Endothelial cell of umbilical vein (primary cell): ENCODE data around the gene ATOX1.

Experiments
- EZH2 ChIP-seq: IDR thresholded peaks from 2 replicates; pipeline ENCODE4 v1.6.1; 2012; ENCODE audit warnings: borderline replicate concordance, low read depth, mild to moderate bottlenecking, moderate library complexity, low read length, inconsistent platforms; ENCODE audit not compliant: severe bottlenecking
- FOS ChIP-seq: IDR thresholded peaks from 2 replicates; pipeline ENCODE4 v1.6.1; 2011; ENCODE audit warnings: mild to moderate bottlenecking, low read length, moderate library complexity, borderline replicate concordance; ENCODE audit not compliant: insufficient read depth
- GATA2 ChIP-seq: IDR thresholded peaks from 2 replicates; pipeline ENCODE4 v1.7.0; 2011; ENCODE audit warnings: low read depth, mild to moderate bottlenecking, moderate library complexity, mixed read lengths, low read length; ENCODE audit not compliant: insufficient read length, insufficient read depth
- JUN ChIP-seq: IDR thresholded peaks from 2 replicates; pipeline ENCODE4 v1.6.1; 2011; ENCODE audit warnings: borderline replicate concordance, low read depth; ENCODE audit not compliant: insufficient read length, insufficient read depth
- MYC ChIP-seq: IDR thresholded peaks from one replicate; pipeline ENCODE4 v1.6.1; 2011; ENCODE audit warnings: mild to moderate bottlenecking, low read depth, low read length
- POLR2A ChIP-seq: IDR thresholded peaks from 2 replicates; pipeline ENCODE4 v1.6.1; 2012; ENCODE audit warnings: low read depth, mild to moderate bottlenecking, control low read depth, low read length
- POLR2AphosphoS5 ChIP-seq: IDR thresholded peaks from 2 replicates; pipeline ENCODE4 v1.6.1; 2012; ENCODE audit warnings: low read depth, mild to moderate bottlenecking, control low read depth, low read length, moderate library complexity; ENCODE audit not compliant: insufficient read depth
- TF ChIP-seq, protein P1 (sequence below), 2 donors: IDR thresholded peaks; 1 replicate in 1 of 2; 2 replicates in 1 of 2; pipeline ENCODE4 v1.5.1; 2011; ENCODE audit warnings: low read length in 2 of 2, mild to moderate bottlenecking in 2 of 2, moderate library complexity in 2 of 2, control low read depth in 1 of 2, inconsistent platforms in 1 of 2, low read depth in 1 of 2; ENCODE audit not compliant: insufficient read depth in 1 of 2; ENCODE audit errors: extremely low read depth in 1 of 2

- TF ChIP-seq EZH2 (no peak), JUN (no peak), POLR2A (no peak), POLR2AphosphoS5 (no peak), MYC (no peak), GATA2 (no peak), FOS (no peak)
- TF ChIP-seq, protein P1, sequence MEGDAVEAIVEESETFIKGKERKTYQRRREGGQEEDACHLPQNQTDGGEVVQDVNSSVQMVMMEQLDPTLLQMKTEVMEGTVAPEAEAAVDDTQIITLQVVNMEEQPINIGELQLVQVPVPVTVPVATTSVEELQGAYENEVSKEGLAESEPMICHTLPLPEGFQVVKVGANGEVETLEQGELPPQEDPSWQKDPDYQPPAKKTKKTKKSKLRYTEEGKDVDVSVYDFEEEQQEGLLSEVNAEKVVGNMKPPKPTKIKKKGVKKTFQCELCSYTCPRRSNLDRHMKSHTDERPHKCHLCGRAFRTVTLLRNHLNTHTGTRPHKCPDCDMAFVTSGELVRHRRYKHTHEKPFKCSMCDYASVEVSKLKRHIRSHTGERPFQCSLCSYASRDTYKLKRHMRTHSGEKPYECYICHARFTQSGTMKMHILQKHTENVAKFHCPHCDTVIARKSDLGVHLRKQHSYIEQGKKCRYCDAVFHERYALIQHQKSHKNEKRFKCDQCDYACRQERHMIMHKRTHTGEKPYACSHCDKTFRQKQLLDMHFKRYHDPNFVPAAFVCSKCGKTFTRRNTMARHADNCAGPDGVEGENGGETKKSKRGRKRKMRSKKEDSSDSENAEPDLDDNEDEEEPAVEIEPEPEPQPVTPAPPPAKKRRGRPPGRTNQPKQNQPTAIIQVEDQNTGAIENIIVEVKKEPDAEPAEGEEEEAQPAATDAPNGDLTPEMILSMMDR (IDR thresholded peaks at IDR 0.05; ENCODE audit: extremely low read depth in 1 of 2, insufficient read depth in 1 of 2, low read depth in 1 of 2, low read length in 2 of 2), result no peak
These were observed 35.9 kb downstream of the ATOX1 start for GRCh38 chr5:151722546-151722945.
